ENCODE data around the gene ZNF384.
"Not testable (repeated sequence)": the region's sequence is repeated elsewhere in the genome, so short reads cannot be mapped to it uniquely, and the experiment has no call there.

The ZNF384 gene

DNA sequence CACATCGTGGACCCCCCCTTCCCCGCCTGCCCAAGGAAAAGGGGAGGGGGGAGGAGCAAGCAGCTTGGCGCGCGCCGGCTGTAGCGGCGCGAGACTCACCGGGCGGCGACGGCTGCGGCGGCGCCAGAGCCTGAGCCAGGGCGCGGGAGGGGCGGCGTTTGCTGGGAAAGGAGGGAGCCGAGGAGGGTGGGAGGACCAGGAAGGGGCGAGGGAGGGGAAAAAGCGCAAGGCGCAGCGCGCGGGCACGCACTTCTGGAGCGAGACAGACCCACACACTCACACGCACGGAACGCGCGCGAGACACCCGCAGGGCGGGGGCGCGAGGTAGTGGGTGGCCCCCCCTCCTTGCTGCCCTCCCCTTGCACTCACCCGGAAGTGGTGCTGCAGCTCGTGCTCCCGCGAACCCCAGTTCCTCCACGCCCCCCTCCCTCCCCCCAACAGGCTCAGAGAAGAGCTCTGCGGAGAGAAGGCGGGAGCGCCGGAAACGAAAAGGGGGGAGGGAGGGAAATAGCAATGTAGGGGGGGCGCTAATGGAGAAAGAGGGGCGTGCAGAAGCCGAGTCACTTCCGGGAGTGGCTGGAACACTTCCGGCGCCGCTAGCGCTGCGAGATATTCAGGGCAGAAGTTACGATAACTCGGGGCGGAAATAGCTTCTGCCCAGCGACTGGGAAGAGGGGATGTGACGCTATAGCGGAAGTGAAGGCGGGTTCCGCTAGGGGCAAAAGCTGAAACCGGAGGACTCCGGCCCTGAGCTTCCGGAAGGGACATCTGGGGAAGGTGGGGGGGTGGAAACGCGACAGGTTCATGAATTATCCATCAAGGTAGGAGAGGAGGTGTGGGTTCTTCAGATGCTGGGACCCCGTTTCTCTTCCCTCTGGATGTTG, at the start of gene ZNF384:
ZNF384 (minus strand) TSS at position 377 of the 884 bp plus-strand sequence. CDS start 9,855 bp downstream, outside the sequence.
- peak; percentile 99 for DNase-seq

GRCh38 chr12:6736754-6737153, 47.6 kb upstream of the ZNF384 start:
- DNase-seq: no peak

- DNase-seq: peak; percentile 25
Observed at GRCh38 chr12:6735448-6736191, 46.4 kb upstream of the ZNF384 start.

- no peak for DNase-seq
Observed at GRCh38 chr12:6734506-6735387, 45.6 kb upstream of the ZNF384 start.

GRCh38 chr12:6730169-6730568, 41.0 kb upstream of the ZNF384 start:
- no peak for DNase-seq

DNA sequence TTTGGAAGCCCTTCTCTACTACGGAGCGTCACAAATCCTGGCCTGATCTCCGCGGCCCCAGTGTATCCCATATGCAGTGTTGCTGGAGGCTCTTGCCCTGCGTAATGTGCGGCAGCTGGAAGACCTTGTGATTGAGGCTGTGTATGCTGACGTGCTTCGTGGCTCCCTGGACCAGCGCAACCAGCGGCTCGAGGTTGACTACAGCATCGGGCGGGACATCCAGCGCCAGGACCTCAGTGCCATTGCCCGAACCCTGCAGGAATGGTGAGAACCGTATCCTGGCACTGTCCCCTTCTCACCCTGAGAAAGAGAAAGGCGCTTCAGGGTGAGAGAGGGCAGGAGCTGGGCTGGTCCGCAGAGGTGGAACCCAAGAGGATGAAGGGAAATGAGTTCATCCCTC, 40.0 kb upstream of the ZNF384 start:
- no peak for DNase-seq

DNA sequence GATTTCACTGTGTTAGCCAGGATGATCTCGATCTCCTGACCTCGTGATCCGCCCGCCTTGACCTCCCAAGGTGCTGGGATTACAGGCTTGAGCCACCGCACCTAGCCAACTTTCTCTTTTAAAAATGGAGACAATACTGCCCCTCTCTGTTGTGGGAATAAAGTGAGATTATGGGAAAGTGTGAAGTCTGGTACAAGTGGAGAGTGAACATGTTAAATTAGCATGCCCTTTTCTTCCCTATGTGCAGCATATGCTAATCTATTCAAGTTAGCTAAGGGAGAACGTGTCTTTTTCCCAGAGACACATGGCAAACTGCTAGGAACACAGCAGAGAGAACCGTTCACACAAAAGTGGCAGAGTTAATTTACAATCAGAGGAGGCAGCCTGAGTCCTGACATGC, 36.2 kb upstream of the ZNF384 start:
- DNase-seq: no peak

DNA sequence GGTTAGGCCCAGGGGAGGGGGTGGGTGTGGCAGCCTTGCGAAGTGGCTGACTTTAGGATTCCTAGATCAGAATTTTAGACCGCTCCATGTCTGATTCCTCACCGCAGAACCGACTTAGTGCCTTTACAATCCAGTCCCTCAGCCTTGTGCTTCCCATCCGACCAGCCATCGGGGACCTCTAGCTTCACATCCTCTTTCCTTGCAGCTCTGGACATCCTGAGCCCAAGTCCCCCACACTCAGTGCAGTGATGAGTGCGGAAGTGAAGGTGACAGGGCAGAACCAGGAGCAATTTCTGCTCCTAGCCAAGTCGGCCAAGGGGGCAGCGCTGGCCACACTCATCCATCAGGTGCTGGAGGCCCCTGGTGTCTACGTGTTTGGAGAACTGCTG, 35.2 kb upstream of the ZNF384 start:
- DNase-seq: no peak

- DNase-seq: peak; percentile 99
Observed at GRCh38 chr12:6723607-6724408, 34.6 kb upstream of the ZNF384 start, which contains the start of gene COPS7A. Gene COPS7A (plus strand): TSS chr12:6724046. CDS start chr12:6724657, 611 bp downstream.

- no peak for DNase-seq
Observed at GRCh38 chr12:6722863-6723262, 33.7 kb upstream of the ZNF384 start.

DNA sequence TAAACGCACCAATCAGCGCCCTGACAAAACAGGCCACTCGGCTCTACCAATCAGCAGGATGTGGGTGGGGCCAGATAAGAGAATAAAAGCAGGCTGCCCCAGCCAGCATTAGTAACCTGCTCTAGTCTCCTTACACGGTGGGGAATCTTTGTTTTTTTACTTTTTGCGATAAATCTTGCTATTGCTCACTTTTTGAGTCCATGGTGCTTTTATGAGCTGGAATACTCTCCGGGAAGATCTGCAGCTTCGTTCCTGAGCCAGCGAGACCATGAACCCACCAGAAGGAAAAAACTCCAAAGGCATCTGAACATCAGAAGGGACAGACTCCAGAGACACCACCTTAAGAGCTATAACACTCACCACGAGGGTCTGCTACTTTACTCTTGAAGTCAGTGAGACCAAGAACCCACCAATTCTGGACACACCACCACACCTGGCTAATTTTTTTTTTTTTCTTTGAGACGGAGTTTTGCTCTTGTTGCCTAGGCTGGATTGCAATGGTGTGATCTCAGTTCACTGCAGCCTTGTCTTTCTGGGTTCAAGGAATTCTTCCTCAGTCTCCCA, 27.8 kb upstream of the ZNF384 start:
- no peak for DNase-seq

GRCh38 chr12:6716031-6716873, 27.1 kb upstream of the ZNF384 start:
- DNase-seq: not testable (repeated sequence)

DNA sequence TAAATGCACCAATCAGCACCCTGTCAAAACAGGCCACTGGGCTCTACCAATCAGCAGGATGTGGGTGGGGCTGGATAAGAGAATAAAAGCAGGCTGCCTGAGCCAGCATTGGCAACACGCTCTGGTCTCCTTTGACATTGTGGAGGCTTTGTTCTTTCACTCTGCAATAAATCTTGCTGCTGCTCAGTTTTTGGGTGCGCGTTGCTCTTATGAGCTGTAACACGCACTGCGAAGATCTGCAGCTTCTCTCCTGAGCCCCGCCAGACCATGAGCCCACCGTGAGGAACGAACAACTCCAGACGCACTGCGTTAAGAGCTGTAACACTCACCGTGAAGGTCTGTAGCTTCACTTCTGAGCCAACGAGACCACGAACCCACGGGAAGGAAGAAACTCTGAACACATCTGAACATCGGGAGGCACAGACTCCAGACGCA, 19.8 kb upstream of the ZNF384 start:
- no peak for DNase-seq

- DNase-seq: not testable (repeated sequence)
Observed at GRCh38 chr12:6708351-6708750, 19.2 kb upstream of the ZNF384 start.

DNA sequence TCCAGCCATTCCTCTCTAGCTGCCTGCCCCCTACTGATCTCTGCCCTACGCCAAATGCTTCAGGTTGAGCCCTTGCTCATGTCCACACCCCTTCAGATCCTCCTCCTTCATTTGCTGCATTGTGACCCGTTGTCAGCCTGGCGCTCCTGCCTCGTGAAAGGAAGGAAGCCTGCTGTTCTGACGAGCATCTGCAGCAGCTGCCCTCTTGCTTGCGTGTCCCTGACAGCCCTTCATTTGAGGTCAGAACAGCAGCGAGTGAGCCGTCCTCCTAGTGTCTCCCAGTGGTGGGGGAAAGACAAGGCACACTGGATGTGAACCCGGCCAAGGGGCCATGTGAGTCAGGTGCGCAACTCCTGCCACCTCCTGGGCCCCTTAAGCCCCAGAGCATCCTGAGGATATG, 14.5 kb upstream of the ZNF384 start:
- DNase-seq: no peak

DNA sequence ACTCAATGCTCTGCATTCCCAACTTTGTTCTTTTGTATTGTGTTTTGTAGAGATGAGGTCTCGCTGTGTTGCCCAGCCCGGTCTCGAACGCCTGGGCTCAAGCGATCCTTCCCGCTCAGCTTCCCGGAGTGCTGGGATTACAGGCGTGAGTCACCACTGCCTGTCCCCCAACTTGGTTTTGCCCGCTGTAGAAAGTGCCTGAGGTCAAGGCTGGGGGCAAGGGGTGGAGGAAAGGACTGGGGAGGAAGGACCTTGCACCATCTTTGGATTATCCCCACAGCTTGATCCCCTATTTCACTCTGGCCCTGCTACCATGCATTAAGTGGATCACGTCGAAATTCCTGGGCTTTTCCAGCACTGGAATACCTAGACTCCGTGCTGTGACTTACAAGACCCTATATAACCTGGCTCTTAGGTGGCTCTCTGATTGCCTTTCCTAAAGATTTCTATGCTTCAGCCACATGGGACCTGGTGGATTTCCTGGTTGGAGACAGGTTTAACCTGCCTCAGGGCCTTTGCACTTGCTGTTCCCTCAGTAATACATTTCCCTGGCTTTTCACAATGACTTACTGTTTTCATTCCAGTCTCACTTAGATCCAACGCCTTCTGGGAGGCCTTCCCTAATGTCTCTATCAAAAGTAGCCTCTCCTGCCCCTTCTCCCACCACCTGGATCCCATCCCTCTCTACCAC, 12.0 kb upstream of the ZNF384 start:
- no peak for DNase-seq

DNA sequence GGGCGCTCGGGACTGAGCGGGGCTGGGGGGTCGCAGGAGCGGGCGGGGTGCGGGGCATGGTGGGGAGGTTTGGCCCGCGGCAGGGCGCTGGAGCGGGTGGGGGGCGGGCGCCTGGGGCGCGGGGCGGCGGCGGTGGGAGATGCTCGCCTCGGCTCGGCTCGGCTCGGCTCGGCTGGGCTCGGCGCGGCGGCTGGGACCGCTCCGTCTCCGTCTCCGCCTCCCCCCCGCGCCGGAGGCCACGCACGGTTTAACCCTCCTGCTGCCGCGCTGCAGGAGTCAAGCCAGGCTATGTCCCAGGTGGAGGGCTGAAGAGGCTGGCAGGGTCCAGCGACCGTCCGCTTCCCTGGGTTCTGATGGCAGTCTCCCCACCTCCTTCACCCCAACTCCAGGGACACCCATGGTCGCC, 11.5 kb upstream of the ZNF384 start, which contains the start of gene PIANP:
PIANP (minus strand) TSS at position 170 of the 406 bp plus-strand sequence. CDS start 2,754 bp downstream, outside the sequence.
- DNase-seq: no peak

DNA sequence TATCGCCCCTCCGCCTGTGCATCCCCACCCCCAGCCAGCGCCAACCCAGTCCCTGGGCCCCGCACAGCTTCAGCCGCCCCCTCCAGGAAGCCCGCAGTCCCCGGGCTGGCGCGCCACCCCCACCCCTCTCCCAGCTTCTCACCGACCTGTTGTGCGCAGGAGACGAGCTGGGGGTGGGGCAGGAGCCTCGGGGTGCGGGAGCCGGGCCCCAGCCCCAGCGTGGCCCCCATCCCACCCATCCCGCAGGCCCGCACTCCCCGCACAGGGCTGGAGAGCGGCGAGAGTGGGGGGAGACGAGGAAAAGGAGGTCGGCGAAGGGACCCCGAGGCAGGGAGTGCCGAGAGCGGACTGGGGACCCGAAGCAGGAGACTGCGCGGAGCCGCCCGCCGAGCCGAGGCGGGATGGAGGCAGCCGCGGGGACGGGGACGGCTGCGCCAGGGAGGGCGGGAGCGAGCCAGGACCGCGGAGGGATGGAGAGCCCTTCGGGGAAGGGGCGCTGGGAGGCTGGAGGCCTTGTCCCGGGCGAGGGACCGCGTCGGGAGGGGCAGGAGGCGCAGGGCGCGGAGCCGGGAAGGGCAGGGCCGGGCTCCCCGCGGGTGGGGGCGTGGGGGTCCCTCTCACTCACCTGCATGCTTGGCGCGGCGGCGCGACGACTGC, 10.9 kb upstream of the ZNF384 start:
- peak; percentile 22 for DNase-seq

DNA sequence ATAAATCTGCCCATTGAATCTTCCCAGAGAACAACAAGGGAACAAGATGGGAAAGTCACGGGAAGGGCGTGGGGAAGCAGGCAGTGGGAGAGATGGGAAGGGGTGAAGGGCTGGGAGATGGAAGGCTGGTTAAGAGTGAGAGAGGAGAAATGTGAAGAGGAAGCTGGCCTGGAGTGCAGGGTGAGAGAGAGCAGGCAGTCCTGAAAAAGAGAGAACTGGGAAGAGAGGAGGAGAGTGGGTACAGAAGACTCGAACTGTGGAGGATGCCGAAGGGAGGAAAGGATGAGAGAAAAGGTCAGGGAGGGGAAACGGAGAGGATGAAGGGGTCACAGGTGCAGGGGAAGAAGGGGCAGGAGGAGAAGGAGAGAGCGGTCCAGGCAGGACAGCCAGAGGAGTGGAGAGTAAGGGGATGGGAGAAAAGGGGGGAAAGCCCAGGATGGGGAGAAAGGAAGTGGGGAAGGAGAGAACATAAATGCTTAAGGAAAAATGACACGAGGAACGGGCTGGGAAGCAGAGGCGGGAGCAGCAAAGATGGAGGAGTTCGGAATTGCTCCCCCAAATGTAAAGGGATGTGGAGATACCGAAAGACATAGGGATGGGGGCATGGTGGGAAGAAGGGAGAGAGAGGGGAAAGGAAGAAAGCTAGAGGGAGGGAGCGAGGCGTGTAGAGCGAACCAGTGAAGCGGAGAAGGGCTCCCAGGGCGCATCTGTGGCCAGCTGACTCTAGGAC, 10.2 kb upstream of the ZNF384 start:
- DNase-seq: no peak

Measured in NCI-H1092 treated with DMSO at 0.1 percent for 48 hours (cell line).